Measurements from ENCODE around the gene TLN1.

TLN1 gene

GRCh38 chr9:35749515-35750255 lies 17.7 kb upstream of the TLN1 start:
- peak; percentile 59 for DNase-seq

GRCh38 chr9:35748858-35749514 lies 17.0 kb upstream of the TLN1 start, which contains the start of the genes GBA2 and RGP1:
TSS of gene GBA2 (minus strand) at chr9:35749228. CDS start at chr9:35748704, 524 bp downstream.
TSS of gene RGP1 (plus strand) at chr9:35749287. CDS start at chr9:35749756, 469 bp downstream.
- DNase-seq: peak; percentile 73

DNA sequence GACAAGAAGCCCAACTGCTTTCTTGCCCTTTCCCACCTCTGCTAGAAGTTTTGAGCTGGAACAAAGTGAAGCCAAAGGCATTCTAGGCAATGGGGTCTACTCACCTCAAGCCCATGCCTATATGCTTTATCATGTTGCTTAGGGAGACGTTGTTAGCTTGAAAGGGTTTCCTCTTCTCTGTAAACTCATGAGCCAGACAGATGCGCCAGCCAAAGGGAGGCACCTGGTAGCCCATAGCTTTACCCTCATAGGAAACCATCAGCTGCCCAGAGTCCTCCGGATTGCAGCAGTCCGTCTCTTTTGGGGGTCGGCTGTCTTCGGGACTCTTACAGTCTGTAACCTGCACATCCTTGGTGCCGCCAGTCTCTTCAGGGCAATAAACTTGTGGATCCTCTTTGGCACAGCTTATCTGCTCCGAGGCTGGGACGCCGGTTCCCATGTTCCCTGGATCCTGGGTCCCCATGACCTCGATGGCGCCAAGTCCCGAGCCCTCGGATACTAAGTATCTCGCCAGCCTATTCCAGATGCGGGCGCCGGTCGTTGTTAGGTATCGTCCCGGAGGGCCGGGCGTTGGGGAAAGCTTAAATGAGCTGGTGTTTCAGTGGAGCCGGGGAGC lies 16.4 kb upstream of the TLN1 start:
- DNase-seq: no peak

GRCh38 chr9:35746583-35746982 lies 14.6 kb upstream of the TLN1 start:
- DNase-seq: no peak

DNA sequence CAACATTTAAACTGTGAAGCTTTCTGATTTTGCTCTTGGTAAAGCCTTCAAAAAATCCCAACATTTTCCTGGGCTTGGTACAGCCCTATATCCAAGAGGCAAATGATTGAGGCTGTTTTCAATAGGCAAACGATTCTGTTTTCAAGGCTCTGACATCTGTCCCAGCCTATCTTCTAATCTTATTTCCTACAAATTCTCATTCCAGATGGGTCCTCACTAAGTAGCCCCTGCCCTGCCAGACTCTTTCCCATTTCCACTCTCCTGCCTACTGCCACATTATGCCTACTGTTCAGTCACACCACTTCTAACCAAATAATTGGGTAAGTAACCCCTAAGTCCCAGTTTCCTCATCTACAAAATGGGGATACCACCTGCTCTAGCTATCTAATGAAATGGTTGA lies 13.6 kb upstream of the TLN1 start:
- DNase-seq: no peak

GRCh38 chr9:35743880-35744518 lies 12.0 kb upstream of the TLN1 start:
- DNase-seq: no peak

DNA sequence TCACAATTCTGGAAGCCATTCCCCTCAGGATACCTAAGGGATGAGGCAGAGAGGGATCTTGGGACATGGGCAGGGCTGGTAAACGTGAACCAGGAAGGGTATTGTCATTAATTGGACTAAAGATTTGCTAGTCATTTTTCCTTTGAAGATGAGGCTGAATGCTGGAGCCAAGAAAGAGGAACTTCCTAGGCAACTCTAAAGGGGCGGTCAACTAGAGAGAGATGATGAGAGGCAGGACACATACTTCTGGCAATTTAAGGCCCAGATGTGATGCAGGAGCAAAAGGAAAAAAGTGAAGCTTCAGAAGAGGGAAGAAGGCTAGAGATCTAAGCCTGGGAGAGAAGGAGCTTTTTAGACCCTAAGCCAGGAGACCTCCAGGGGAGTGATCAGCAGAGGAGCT lies 11.5 kb upstream of the TLN1 start:
- no peak for DNase-seq

DNA sequence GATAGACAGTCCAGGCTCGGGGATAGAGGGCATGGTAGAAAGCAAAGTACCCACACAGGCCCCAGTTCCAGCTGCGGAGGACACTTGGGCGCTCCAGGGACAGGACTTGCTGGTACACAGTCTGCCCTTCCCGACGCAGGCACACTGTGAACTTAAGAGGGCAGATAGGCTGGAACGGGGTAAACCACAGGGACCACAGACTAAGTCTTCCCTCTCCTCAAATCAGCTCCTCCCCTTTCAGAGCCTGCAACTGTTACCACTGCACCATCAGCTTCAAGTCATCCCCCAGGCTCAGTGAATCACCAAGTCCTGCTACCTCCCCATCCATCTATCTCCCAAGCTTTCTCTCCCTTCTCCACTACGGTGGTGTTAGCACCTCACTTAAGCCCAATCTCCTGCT lies 9.7 kb upstream of the TLN1 start:
- DNase-seq: no peak

GRCh38 chr9:35740243-35740642 lies 8.2 kb upstream of the TLN1 start:
- no peak for DNase-seq

DNA sequence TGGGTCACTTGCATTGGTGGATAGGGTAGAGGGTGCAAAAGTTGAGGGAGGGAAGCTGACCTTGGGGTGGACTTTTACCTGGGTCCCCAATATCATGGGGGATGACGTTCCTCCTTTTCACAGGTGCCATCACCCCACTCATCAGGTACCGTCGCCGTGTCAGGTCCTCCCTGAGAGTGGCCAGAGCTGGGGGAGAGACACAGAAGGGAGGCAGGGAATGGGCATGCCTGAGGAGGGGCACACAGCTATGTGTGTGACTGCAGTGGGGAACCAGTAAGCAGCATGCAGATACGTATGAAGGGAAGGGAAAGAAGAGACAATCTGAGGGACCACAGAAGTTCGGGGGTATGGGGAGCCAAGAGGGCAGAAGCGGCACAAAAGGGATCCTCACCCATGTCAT lies 6.9 kb upstream of the TLN1 start:
- DNase-seq: no peak

GRCh38 chr9:35738186-35738585 lies 6.2 kb upstream of the TLN1 start:
- no peak for DNase-seq

- no peak for DNase-seq
These were observed 5.1 kb upstream of the TLN1 start for GRCh38 chr9:35737143-35737542.

GRCh38 chr9:35736201-35736633 lies 4.2 kb upstream of the TLN1 start:
- peak; percentile 82 for DNase-seq

DNA sequence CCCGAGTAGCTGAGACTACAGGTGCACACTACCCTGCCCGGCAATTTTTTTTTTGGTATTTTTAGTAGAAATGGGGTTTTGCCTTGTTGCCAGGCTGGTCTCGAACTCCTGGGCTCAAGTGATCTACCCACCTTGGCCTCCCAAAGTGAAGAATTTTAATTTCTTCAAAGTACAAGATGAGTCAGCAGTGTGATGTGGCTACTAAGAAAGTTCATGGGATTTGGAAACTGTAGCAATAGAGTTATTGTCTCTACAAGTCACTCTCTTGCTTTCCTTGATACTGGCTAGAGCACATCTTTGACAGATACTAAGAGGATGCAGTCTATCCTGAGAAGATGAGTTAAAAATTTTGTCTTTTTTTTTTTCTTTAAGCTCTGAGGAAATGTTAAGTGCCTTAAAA lies 2.1 kb upstream of the TLN1 start:
- DNase-seq: no peak

DNA sequence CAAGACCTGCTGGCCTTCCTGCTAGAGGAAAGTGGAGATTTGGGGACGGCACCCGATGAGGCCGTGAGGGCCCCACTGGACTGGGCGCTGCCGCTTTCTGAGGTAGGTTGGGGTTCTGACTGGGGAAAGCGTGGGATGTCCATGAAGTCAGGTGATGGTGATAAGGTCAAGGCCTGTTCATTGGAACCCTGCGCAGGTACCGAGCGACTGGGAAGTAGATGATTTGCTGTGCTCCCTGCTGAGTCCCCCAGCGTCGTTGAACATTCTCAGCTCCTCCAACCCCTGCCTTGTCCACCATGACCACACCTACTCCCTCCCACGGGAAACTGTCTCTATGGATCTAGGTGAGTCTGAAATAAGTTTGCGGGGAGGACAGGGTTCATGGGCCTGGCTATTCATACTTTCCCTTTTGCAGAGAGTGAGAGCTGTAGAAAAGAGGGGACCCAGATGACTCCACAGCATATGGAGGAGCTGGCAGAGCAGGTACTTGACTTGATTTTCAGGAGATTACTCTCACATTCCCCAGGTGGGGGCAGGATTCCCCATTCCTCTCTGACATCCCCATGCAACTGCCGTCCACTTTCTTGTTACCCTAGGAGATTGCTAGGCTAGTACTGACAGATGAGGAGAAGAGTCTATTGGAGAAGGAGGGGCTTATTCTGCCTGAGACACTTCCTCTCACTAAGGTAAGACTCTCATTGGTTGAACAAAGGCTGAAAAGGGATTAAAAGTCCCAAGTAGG lies 976 bp upstream of the TLN1 start:
- DNase-seq: peak; percentile 45

DNA sequence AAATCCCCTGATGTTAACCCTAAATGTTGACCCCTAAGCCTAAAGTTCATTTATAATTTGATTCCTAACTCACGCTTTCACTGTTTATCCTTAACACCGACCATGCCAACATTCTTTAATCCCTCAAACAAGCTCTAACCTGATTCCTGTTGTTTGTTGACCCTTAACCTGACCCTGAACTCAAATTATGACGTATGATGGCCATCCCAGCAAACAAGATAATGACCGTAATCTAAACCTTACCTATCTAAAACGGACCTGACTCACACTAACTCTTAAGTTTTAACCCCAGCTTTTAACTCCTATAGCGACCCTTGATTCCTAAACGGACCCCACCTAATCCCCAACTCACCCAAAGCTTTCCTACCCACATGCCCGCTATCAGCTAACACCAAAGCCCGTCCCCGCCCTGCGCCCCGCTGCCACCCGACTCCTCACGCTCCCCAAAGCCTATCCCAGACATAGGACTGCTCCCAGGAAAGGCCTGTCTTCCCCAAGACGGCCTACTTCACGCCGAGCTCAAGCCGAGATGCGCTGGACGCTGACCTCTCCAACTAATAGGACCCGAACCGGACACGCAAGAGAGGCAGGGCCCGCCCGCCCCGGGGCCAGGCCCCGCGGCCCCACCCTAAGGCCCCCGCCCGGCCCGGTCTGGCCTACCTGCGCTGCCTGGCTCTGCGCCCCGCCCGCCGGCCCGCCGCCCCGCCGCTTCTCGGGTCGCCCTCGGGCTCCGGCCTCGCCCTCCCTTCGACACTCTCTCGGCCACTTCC lies 395 bp downstream of the TLN1 start:
- no peak for DNase-seq

DNA sequence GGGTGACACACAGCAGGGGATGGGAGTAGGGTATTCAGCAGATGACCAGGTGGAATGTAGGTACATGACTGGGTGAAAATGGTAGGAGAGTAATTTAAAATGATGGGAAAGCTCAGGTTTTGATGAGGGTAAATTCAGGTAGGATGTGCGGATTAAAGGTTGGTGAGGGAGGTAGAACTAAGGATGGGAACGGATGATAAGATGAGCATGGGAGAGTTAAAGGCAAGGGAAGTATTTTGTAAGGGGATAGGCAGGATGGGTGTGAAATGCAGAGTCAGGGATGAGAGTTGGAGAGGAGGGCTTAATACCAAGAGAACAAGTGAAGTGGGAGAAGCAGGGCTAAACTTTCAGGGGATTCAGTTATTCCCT lies 1.5 kb downstream of the TLN1 start:
- no peak for DNase-seq

GRCh38 chr9:35729700-35730485 lies 2.1 kb downstream of the TLN1 start:
- DNase-seq: peak; percentile 61

- no peak for DNase-seq
These were observed 2.9 kb downstream of the TLN1 start for GRCh38 chr9:35729101-35729500.

GRCh38 chr9:35728041-35728971 lies 3.7 kb downstream of the TLN1 start:
- DNase-seq: peak; percentile 50
